Suprapubic skin (tissue), 4 donors: ENCODE measurements around the gene RBKS. TPM values are rescaled to one million over a fixed set of nuclear protein-coding genes. Genes with fewer than 3 reads are reported as not detected.

Source experiments
- DNase-seq, 2 donors: peaks; one replicate each; pipeline ENCODE4 v3.0.0-alpha.2; 2019; ENCODE audit warnings: low spot score in 2 of 2
- H3K27ac ChIP-seq: fragments of 200-600 bp; sonication (generic); one replicate; pipeline ENCODE4 v1.5.1; 2019
- H3K27me3 ChIP-seq: fragments of 200-600 bp; sonication (generic); one replicate; pipeline ENCODE4 v1.5.1; 2019
- H3K36me3 ChIP-seq: fragments of 200-600 bp; sonication (generic); one replicate; pipeline ENCODE4 v1.5.1; 2019
- H3K4me1 ChIP-seq: fragments of 200-600 bp; sonication (generic); one replicate; pipeline ENCODE4 v1.5.1; 2019
- H3K4me3 ChIP-seq: fragments of 200-600 bp; sonication (generic); one replicate; pipeline ENCODE4 v1.5.1; 2019; ENCODE audit warnings: mild to moderate bottlenecking
- H3K9me3 ChIP-seq: fragments of 200-600 bp; sonication (generic); one replicate; pipeline ENCODE4 v1.5.1; 2019
- EP300 ChIP-seq: sonication (generic); formaldehyde crosslinking; IDR thresholded peaks from one replicate; pipeline ENCODE4 v1.6.1; 2017; ENCODE audit warnings: antibody characterized with exemption
- POLR2A ChIP-seq, 2 donors: fragments of 450-650 bp; IDR thresholded peaks; one replicate each; pipeline ENCODE4 v1.6.1; 2017; ENCODE audit warnings: antibody characterized with exemption in 2 of 2, mild to moderate bottlenecking in 2 of 2, moderate library complexity in 2 of 2
- POLR2AphosphoS5 ChIP-seq, 3 donors: sonication (generic); formaldehyde crosslinking; IDR thresholded peaks; one replicate each; pipeline ENCODE4 v1.6.1; 2017; ENCODE audit warnings: antibody characterized with exemption in 3 of 3
- WGBS: methylation state at CpG from one replicate; pipeline ENCODE4 v1.1.5; 2018; 5-methylcytosine and 5-hydroxymethylcytosine counted together
- total RNA-seq, 4 donors: library from RNA; depleted of rRNA; stranded (reverse); fragments of >200 nt; gene quantifications; one replicate each; pipeline ENCODE4 v1.1.0, GENCODE V29; 2016
- TF ChIP-seq, protein P1 (sequence below), 2 donors: fragments of 200-600 bp in 1 of 2; fragments of 450-650 bp in 1 of 2; sonication (generic) in 1 of 2; IDR thresholded peaks; one replicate each; pipeline ENCODE4 v1.5.1; 2016 to 2019; ENCODE audit warnings: antibody characterized with exemption in 2 of 2, mild to moderate bottlenecking in 1 of 2, moderate library complexity in 1 of 2

Gene RBKS
- total RNA-seq, result 1 to 10 TPM; 1.0 to 2.2 (median 1.5) TPM

- Histone ChIP-seq H3K4me3 (peak within 1 kb of the TSS; percentile 65), H3K27me3 (no peaks in the 10 kb centered on the region), H3K27ac (peak within 1 kb of the TSS; percentile 96), H3K4me1 (peaks cover 36% of the 10 kb centered on the region), H3K9me3 (no peaks in the 10 kb centered on the region), H3K36me3 (no peaks in the 10 kb centered on the region)
- 0% methylated on average over 17 of the region's 79 CpGs for WGBS
- DNase-seq, result peak; percentile 91
- TF ChIP-seq POLR2AphosphoS5 (IDR thresholded peaks at IDR 0.05) (peak; percentile 30 to 71 (median 59)), POLR2A (IDR thresholded peaks at IDR 0.05) (peak; percentile 19 to 92), EP300 (peak; percentile 68)
- TF ChIP-seq, protein P1, sequence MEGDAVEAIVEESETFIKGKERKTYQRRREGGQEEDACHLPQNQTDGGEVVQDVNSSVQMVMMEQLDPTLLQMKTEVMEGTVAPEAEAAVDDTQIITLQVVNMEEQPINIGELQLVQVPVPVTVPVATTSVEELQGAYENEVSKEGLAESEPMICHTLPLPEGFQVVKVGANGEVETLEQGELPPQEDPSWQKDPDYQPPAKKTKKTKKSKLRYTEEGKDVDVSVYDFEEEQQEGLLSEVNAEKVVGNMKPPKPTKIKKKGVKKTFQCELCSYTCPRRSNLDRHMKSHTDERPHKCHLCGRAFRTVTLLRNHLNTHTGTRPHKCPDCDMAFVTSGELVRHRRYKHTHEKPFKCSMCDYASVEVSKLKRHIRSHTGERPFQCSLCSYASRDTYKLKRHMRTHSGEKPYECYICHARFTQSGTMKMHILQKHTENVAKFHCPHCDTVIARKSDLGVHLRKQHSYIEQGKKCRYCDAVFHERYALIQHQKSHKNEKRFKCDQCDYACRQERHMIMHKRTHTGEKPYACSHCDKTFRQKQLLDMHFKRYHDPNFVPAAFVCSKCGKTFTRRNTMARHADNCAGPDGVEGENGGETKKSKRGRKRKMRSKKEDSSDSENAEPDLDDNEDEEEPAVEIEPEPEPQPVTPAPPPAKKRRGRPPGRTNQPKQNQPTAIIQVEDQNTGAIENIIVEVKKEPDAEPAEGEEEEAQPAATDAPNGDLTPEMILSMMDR (IDR thresholded peaks at IDR 0.05), result no peak
Measured at GRCh38 chr2:27890146-27890923, at the start of gene RBKS, which contains the start of gene BABAM2. Gene RBKS, minus strand, starts transcription at chr2:27890387. Its CDS starts 42 bp downstream, at chr2:27890345. Gene BABAM2, plus strand, starts transcription at chr2:27890729. Its CDS starts 3,828 bp downstream, at chr2:27894557.

GRCh38 chr2:27935026-27935425, 44.8 kb upstream of the RBKS start:
- DNase-seq, result no peak
- Histone ChIP-seq H3K36me3 (no peaks in the 10 kb centered on the region), H3K4me1 (no peaks in the 10 kb centered on the region), H3K9me3 (no peaks in the 10 kb centered on the region), H3K27me3 (no peaks in the 10 kb centered on the region), H3K27ac (no peak overlapping the region), H3K4me3 (no peak overlapping the region)
- WGBS, result 87% methylated on average over 3 of the region's 3 CpGs
- TF ChIP-seq EP300 (no peak), POLR2A (IDR thresholded peaks at IDR 0.05) (no peak), POLR2AphosphoS5 (IDR thresholded peaks at IDR 0.05) (no peak)
- TF ChIP-seq, protein P1 (IDR thresholded peaks at IDR 0.05), result no peak

DNA sequence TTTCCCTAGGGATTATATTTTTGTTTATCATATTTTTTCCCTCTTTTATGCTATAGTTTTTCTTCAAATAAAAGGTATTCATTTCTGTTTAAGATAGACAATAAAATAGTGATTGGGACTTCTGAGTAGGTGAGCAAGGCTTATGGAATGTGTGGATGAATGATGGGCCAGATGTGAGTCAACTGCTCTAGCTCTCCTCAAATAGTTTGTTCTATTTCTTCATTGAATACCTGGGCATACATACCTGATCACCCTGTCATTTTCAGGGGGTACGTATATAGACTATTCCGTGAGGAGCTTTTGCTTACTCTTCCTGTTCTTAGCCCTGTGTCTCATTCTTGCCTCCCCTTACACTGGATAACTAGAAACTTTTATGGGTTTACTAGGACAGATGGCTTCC, 42.2 kb upstream of the RBKS start:
- WGBS, result 85% methylated on average over 2 of the region's 2 CpGs
- Histone ChIP-seq H3K27ac (no peak overlapping the region), H3K4me1 (no peaks in the 10 kb centered on the region), H3K27me3 (no peaks in the 10 kb centered on the region), H3K36me3 (no peaks in the 10 kb centered on the region), H3K4me3 (no peak overlapping the region), H3K9me3 (no peaks in the 10 kb centered on the region)
- TF ChIP-seq EP300 (no peak), POLR2A (IDR thresholded peaks at IDR 0.05) (no peak), POLR2AphosphoS5 (IDR thresholded peaks at IDR 0.05) (no peak)
- TF ChIP-seq, protein P1 (IDR thresholded peaks at IDR 0.05), result no peak
- DNase-seq, result no peak

DNA sequence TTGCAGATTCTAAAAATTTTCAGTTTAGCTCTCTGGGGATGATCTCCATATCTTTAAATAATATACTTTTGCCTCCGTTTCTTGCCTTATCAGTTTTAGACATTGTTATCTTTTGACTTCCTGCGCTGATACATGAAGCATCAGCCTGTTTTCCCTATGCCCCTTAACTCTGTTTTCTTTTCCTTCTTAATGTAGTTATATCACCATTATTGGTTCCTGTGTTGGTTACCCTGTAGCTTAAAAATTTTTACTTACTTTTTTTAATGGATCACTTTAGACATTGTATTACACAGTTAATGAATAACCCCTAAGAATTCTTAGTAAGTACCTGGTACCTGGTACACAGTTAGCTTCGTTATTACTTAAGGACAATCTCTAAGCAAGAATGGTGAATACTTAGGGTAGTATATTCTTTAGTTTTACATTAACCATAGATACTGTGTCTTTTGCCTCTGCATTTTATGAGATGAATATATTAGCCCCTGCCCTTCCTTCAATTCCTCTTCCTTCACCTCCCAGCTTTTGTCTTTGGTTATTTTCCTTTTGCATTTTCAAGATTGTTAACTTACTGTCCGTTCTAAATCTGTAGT, 41.3 kb upstream of the RBKS start:
- H3K9me3 ChIP-seq, result no peaks in the 10 kb centered on the region
- no peak for DNase-seq
- no peaks in the 10 kb centered on the region for H3K36me3 ChIP-seq
- no peak overlapping the region for H3K4me3 ChIP-seq
- WGBS, result 90% methylated on average over 4 of the region's 4 CpGs
- TF ChIP-seq EP300 (no peak), POLR2A (IDR thresholded peaks at IDR 0.05) (no peak), POLR2AphosphoS5 (IDR thresholded peaks at IDR 0.05) (no peak)
- TF ChIP-seq, protein P1 (IDR thresholded peaks at IDR 0.05), result no peak
- no peaks in the 10 kb centered on the region for H3K27me3 ChIP-seq
- no peak overlapping the region for H3K27ac ChIP-seq
- H3K4me1 ChIP-seq, result no peaks in the 10 kb centered on the region

DNA sequence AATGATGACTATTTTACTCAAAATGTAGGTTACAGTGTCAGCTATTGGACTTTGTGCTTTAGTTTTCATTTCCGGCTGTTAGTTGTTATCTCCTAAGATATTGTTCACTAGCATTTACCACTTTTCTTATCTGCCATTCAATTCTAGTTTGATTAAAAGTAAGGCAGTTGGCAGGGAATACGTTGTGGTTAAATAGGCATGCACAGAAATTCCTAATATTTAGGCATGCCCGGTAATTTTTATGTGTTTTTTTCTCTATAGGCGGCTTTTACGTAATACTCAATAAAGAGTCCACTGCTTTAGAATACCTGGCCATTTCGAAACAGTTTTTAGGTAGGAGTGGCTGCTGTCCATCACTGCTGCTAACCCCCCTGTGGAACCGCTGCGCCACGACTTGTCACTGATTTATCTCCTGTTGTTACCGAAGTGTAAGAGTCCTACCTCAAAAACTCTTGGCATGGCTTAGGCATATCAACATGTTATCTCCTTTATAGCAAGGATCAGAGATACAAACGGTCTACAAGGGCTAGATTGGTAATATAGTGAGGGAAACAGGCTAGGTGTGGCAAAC, 39.8 kb upstream of the RBKS start:
- no peak for DNase-seq
- H3K27me3 ChIP-seq, result no peaks in the 10 kb centered on the region
- H3K9me3 ChIP-seq, result no peaks in the 10 kb centered on the region
- H3K27ac ChIP-seq, result no peak overlapping the region
- no peaks in the 10 kb centered on the region for H3K4me1 ChIP-seq
- TF ChIP-seq POLR2AphosphoS5 (IDR thresholded peaks at IDR 0.05) (no peak), EP300 (no peak), POLR2A (IDR thresholded peaks at IDR 0.05) (no peak)
- TF ChIP-seq, protein P1 (IDR thresholded peaks at IDR 0.05), result no peak
- 73% methylated on average over 11 of the region's 11 CpGs for WGBS
- no peak overlapping the region for H3K4me3 ChIP-seq
- H3K36me3 ChIP-seq, result no peaks in the 10 kb centered on the region
